DND-41 (cell line): ENCODE data around the gene DSTN.

ENCODE experiments used
- CTCF ChIP-seq: IDR thresholded peaks from 2 replicates; pipeline ENCODE4 v1.5.1; 2012; ENCODE audit warnings: borderline replicate concordance, low read length, moderate library complexity, mild to moderate bottlenecking; ENCODE audit not compliant: poor library complexity, severe bottlenecking; ENCODE audit errors: extremely low read depth
- EZH2 ChIP-seq: IDR thresholded peaks from 3 replicates; pipeline ENCODE4 v1.6.1; 2012; ENCODE audit warnings: borderline replicate concordance, low read depth, mild to moderate bottlenecking, moderate library complexity, low read length, inconsistent platforms; ENCODE audit not compliant: severe bottlenecking

- no peak for TF ChIP-seq CTCF
- TF ChIP-seq EZH2, result no peak
Observed at GRCh38 chr20:17655865-17656479, 86.1 kb downstream of the DSTN start.
